ENCODE measurements around the gene GLI1. TPM values are rescaled to one million over a fixed set of nuclear protein-coding genes. Genes with fewer than 3 reads are reported as not detected.

The GLI1 gene
- total RNA-seq, 1 donor from 2014 or later = 0.93 TPM

GRCh38 chr12:57444744-57445143 is 14.8 kb upstream of the GLI1 start:
- intact Hi-C loops (cut with micrococcal nuclease) = no loop called here
- Histone ChIP-seq H3K36me3 (no peaks in the 10 kb centered on the region), H3K27ac (replicated peaks) (no peak overlapping the region), H3K4me1 (no peaks in the 10 kb centered on the region), H3K9me3 (replicated peaks) (peaks cover 17% of the 10 kb centered on the region), H3K27me3 (ENCODE audit: low read depth) (no peaks in the 10 kb centered on the region), H3K4me3 (no peak overlapping the region)
- TF ChIP-seq CTCF (IDR thresholded peaks at IDR 0.05; ENCODE audit: borderline replicate concordance) = no peak
- DNase-seq = no peak

- no peak for TF ChIP-seq CTCF (IDR thresholded peaks at IDR 0.05; ENCODE audit: borderline replicate concordance)
- Histone ChIP-seq H3K27me3 (ENCODE audit: low read depth) (no peaks in the 10 kb centered on the region), H3K4me3 (no peak overlapping the region), H3K4me1 (peaks cover under 1% of the 10 kb centered on the region), H3K9me3 (replicated peaks) (peaks cover 9% of the 10 kb centered on the region), H3K36me3 (no peaks in the 10 kb centered on the region), H3K27ac (replicated peaks) (no peak overlapping the region)
- intact Hi-C loops (cut with micrococcal nuclease) = no loop called here
- DNase-seq = no peak
These were observed 13.2 kb upstream of the GLI1 start for GRCh38 chr12:57446292-57446960.

- Histone ChIP-seq H3K4me3 (no peak overlapping the region), H3K4me1 (peaks cover 18% of the 10 kb centered on the region), H3K27ac (replicated peaks) (no peak overlapping the region), H3K36me3 (no peaks in the 10 kb centered on the region), H3K27me3 (ENCODE audit: low read depth) (no peaks in the 10 kb centered on the region), H3K9me3 (replicated peaks) (no peaks in the 10 kb centered on the region)
- TF ChIP-seq CTCF (IDR thresholded peaks at IDR 0.05; ENCODE audit: borderline replicate concordance) = no peak
- no peak for DNase-seq
- intact Hi-C loops (cut with micrococcal nuclease) = no loop called here
These were observed 10.9 kb upstream of the GLI1 start for GRCh38 chr12:57448669-57449068.

GRCh38 chr12:57449375-57449774 is 10.2 kb upstream of the GLI1 start:
- Histone ChIP-seq H3K27me3 (ENCODE audit: low read depth) (no peaks in the 10 kb centered on the region), H3K4me1 (peaks cover 18% of the 10 kb centered on the region), H3K27ac (replicated peaks) (no peak overlapping the region), H3K9me3 (replicated peaks) (no peaks in the 10 kb centered on the region), H3K4me3 (no peak overlapping the region), H3K36me3 (no peaks in the 10 kb centered on the region)
- intact Hi-C loops (cut with micrococcal nuclease) = no loop called here
- DNase-seq = no peak
- TF ChIP-seq CTCF (IDR thresholded peaks at IDR 0.05; ENCODE audit: borderline replicate concordance) = no peak

- Histone ChIP-seq H3K36me3 (no peaks in the 10 kb centered on the region), H3K27ac (replicated peaks) (no peak overlapping the region), H3K4me3 (no peak overlapping the region), H3K9me3 (replicated peaks) (no peaks in the 10 kb centered on the region), H3K27me3 (ENCODE audit: low read depth) (no peaks in the 10 kb centered on the region), H3K4me1 (peaks cover 18% of the 10 kb centered on the region)
- intact Hi-C loops (cut with micrococcal nuclease) = no loop called here
- TF ChIP-seq CTCF (IDR thresholded peaks at IDR 0.05; ENCODE audit: borderline replicate concordance) = no peak
- DNase-seq = no peak
These were observed 9.5 kb upstream of the GLI1 start for GRCh38 chr12:57450057-57450456.
